ENCODE data around the gene RHOF.

DNA sequence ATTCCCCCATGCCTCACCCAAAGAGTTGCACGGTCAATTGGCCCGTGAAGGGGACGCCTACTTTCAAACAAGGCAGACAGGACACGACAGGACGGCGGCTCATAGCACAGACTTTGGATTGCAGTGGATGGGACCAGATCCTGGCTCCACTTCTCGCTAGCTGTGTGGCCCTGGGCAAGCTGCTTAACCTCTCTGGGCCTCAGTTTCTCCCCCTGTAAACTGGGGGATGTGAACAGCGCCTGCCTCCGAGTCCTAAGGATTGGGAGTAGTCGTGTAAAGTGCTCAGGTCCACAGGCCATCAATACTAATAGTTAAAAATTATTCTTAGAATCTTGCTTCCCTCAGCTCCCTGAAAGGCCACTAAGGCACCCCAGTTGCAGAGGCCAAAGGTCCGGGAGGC lies 13.1 kb downstream of the RHOF start:
- no peak for TF ChIP-seq POLR2A (IDR thresholded peaks at IDR 0.05)
- TF ChIP-seq EP300 (IDR thresholded peaks at IDR 0.05), result no peak

Data from stomach (tissue), 4 donors.